ENCODE measurements around the gene CD200. TPM values are rescaled to one million over a fixed set of nuclear protein-coding genes. Genes with fewer than 3 reads are reported as not detected.
A peak's percentile ranks its signal among the peaks of the same experiment; 100 is the strongest.
"Not testable (repeated sequence)": the region's sequence is repeated elsewhere in the genome, so short reads cannot be mapped to it uniquely, and the experiment has no call there.

The CD200 gene
- total RNA-seq, 6 experiments from 2014 or later, result 0.25 to 0.40 TPM; not detected in 4

DNA sequence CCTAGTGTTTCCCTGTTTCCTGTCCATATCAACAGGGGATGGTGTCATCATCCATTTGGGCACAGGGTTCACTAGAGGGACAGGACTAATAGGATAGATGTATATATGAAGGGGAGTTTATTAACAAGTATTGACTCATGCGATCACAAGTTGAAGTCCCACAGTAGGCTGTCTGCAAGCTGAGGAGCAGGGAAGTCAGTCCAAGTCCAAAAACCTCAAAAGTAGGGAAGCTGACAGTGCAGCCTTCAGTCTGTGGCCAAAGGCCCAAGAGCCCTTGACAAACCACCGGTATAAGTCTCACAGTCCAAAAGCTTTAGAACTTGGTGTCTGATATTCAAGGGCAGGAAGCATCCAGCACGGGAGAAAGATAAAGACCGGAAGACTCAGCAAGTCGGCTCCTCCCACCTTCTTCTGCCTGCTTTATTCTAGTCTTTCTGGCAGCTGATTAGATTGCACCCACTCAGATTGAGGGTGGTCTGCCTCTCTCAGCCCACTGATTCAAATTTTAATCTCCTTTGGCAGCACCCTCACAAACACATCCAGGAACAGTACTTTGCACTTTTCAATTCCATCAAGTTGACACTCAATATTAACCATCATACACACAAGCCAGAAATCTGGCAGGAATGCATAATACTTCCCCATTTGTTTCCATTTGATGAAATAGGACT is 43.4 kb downstream of the CD200 start:
- ATAC-seq, result no peak
- intact Hi-C loops (cut with DNase I), result no loop called here
- Histone ChIP-seq H3K4me1 (no peaks in the 10 kb centered on the region), H3K9me3 (no peaks in the 10 kb centered on the region), H3K27me3 (no peaks in the 10 kb centered on the region), H3K4me3 (no peak overlapping the region), H3K27ac (no peak overlapping the region), H3K36me3 (no peaks in the 10 kb centered on the region)
- WGBS (ENCODE audit: insufficient coverage, low coverage, low lambda C conversion rate, missing lambda C conversion rate), result no CpG with 5 or more reads among the region's 5 CpGs
- DNase-seq, result no peak
- TF ChIP-seq, protein P1, sequence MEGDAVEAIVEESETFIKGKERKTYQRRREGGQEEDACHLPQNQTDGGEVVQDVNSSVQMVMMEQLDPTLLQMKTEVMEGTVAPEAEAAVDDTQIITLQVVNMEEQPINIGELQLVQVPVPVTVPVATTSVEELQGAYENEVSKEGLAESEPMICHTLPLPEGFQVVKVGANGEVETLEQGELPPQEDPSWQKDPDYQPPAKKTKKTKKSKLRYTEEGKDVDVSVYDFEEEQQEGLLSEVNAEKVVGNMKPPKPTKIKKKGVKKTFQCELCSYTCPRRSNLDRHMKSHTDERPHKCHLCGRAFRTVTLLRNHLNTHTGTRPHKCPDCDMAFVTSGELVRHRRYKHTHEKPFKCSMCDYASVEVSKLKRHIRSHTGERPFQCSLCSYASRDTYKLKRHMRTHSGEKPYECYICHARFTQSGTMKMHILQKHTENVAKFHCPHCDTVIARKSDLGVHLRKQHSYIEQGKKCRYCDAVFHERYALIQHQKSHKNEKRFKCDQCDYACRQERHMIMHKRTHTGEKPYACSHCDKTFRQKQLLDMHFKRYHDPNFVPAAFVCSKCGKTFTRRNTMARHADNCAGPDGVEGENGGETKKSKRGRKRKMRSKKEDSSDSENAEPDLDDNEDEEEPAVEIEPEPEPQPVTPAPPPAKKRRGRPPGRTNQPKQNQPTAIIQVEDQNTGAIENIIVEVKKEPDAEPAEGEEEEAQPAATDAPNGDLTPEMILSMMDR (IDR thresholded peaks at IDR 0.05), result no peak
- TF ChIP-seq POLR2A (IDR thresholded peaks at IDR 0.05), result no peak

GRCh38 chr3:112376992-112377391 is 44.0 kb downstream of the CD200 start:
- intact Hi-C loops (cut with DNase I), result no loop called here
- 47% methylated on average over 1 of the region's 1 CpG for WGBS (ENCODE audit: insufficient coverage, low coverage, low lambda C conversion rate, missing lambda C conversion rate)
- no peaks in the 10 kb centered on the region for H3K4me1 ChIP-seq
- TF ChIP-seq, protein P1 (IDR thresholded peaks at IDR 0.05), result no peak
- no peak for TF ChIP-seq POLR2A (IDR thresholded peaks at IDR 0.05)
- no peak overlapping the region for H3K4me3 ChIP-seq
- no peak for DNase-seq
- no peaks in the 10 kb centered on the region for H3K9me3 ChIP-seq
- H3K36me3 ChIP-seq, result no peaks in the 10 kb centered on the region
- no peaks in the 10 kb centered on the region for H3K27me3 ChIP-seq
- H3K27ac ChIP-seq, result no peak overlapping the region
- ATAC-seq, result no peak

- DNase-seq, result no peak
- intact Hi-C loops (cut with DNase I), result no loop called here
- Histone ChIP-seq H3K4me3 (no peak overlapping the region), H3K9me3 (no peaks in the 10 kb centered on the region), H3K27me3 (no peaks in the 10 kb centered on the region), H3K36me3 (no peaks in the 10 kb centered on the region), H3K4me1 (no peaks in the 10 kb centered on the region), H3K27ac (no peak overlapping the region)
- TF ChIP-seq, protein P1 (IDR thresholded peaks at IDR 0.05), result no peak
- no peak for TF ChIP-seq POLR2A (IDR thresholded peaks at IDR 0.05)
- ATAC-seq, result no peak
- 76% methylated on average over 3 of the region's 4 CpGs for WGBS (ENCODE audit: insufficient coverage, low coverage, low lambda C conversion rate, missing lambda C conversion rate)
These were observed 44.7 kb downstream of the CD200 start for GRCh38 chr3:112377568-112378071.

DNA sequence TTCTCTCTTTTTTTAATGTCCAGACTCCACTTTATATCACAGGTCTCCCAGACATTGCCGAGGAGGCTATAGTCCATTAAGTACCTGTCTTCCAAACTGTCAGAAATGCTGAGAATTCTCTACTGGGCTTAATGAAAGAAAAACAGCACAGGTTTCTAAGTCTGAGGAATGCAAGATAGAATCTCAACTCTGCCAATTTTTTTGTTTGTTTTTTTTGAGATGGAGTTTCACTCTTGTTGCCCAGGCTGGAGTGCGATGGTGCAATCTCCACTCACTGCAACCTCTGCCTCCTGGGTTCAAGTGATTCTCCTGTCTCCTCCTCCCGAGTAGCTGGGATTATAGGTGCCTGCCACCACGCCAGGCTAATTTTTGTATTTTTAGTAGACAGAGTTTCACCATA is 45.4 kb downstream of the CD200 start:
- H3K27me3 ChIP-seq; H3K4me3 ChIP-seq; H3K27ac ChIP-seq; H3K36me3 ChIP-seq; H3K4me1 ChIP-seq; intact Hi-C loops (cut with DNase I); H3K9me3 ChIP-seq: not testable (repeated sequence)
- 48% methylated on average over 4 of the region's 4 CpGs for WGBS (ENCODE audit: insufficient coverage, low coverage, low lambda C conversion rate, missing lambda C conversion rate)
- ATAC-seq (peak in 1 of 4 donors; percentile 25), DNase-seq (peak in 1 of 3 donors; percentile 56)

GRCh38 chr3:112379020-112379690 is 46.2 kb downstream of the CD200 start:
- no peaks in the 10 kb centered on the region for H3K9me3 ChIP-seq
- ATAC-seq (peak in 3 of 4 donors; percentile 12 to 30 (median 25)), DNase-seq (no peak)
- H3K36me3 ChIP-seq, result no peaks in the 10 kb centered on the region
- no peaks in the 10 kb centered on the region for H3K4me1 ChIP-seq
- no peak for TF ChIP-seq POLR2A (IDR thresholded peaks at IDR 0.05)
- TF ChIP-seq, protein P1 (IDR thresholded peaks at IDR 0.05), result no peak
- no peak overlapping the region for H3K27ac ChIP-seq
- H3K27me3 ChIP-seq, result peaks cover 0 to 6% of the 10 kb centered on the region in 2 donors
- intact Hi-C loops (cut with DNase I), result no loop called here
- no peak overlapping the region for H3K4me3 ChIP-seq
- 63% methylated on average over 7 of the region's 7 CpGs for WGBS (ENCODE audit: insufficient coverage, low coverage, low lambda C conversion rate, missing lambda C conversion rate)

Data from right lobe of liver (tissue), 6 donors.